HG03439 (cell line): ENCODE data around the gene STOML2.
A peak's percentile ranks its signal among the peaks of the same experiment; 100 is the strongest.

ENCODE experiments used
- ATAC-seq: cut with Tn5 transposase; IDR thresholded peaks from one replicate; pipeline ENCODE4 v1.9.1; 2021; ENCODE audit warnings: mild to moderate bottlenecking, moderate library complexity; ENCODE audit not compliant: unreplicated experiment

The STOML2 gene

DNA sequence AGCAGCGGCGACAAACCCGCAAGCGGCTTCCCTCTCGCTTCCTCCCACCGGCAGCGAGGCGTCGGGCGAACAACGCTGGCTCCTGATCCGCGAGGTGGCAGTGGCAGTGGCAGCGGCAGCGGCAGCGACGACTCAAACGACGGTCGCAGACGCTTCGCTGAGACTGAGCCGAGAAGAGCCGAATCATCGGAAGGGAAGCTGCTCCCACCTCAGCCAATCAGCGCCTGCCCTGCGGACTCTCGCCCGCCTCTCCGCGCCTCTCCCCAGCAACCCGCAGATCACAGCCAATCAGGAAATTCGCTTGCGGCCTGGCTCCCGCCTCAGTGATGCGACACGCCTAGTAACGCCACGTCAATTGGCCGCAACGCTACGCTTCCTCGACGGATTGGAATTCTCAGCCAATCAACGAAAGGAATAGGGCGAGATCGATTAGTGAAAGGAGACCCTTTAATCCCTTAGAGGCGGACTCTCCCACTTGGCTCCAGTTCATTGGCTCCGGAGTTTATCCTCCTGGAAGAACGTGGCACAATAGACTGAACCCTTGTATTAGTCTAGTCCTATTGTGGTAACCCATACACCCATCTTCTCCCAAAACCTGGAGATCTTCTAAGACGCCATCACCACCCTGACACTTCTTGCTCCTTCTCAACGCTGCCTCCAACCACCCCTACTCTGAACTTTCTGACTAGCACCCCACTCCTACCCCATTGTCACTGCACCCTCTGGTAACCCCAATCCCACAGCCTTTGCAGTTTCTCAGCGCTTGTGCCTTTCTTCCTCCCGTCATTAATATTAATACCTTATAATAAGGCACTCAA, 30.3 kb downstream of the STOML2 start, which contains the start of gene VCP:
Gene VCP (minus strand): TSS at position 165 of the 818 bp plus-strand sequence. CDS start 272 bp downstream, outside the sequence.
- peak; percentile 85 for ATAC-seq

DNA sequence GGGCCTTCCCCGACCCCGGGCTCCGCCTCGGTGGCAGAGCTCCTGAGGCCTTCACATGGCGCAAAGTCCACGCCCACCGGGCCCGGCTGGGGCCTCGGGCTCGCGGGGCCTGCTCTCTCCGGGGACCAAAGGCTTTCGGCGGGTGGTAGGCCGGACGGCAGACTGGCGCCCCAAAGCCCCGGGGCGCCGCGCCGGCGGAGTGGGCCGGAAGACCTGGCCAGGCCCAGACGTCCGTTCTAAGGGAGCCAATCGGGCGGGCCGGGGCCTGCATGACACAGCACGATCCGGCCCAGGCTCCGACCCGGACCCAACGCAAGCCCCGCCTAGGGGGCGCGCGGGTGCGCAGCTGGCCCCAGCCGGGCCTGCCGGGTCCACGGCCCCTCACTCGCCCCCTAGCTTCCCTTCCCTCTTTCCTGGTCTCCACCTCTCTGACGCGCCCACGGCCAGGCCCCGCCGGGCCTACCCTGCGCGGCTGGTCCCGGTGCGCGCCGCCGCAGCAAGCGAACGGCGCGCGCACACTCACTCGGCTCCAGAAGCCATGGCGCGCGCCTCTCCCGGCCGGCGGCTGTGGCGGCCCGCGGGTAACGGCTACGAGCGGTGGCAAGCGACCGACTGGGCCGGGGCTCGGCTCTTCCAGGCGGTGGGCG, 31.0 kb downstream of the STOML2 start:
- ATAC-seq = peak; percentile 51

DNA sequence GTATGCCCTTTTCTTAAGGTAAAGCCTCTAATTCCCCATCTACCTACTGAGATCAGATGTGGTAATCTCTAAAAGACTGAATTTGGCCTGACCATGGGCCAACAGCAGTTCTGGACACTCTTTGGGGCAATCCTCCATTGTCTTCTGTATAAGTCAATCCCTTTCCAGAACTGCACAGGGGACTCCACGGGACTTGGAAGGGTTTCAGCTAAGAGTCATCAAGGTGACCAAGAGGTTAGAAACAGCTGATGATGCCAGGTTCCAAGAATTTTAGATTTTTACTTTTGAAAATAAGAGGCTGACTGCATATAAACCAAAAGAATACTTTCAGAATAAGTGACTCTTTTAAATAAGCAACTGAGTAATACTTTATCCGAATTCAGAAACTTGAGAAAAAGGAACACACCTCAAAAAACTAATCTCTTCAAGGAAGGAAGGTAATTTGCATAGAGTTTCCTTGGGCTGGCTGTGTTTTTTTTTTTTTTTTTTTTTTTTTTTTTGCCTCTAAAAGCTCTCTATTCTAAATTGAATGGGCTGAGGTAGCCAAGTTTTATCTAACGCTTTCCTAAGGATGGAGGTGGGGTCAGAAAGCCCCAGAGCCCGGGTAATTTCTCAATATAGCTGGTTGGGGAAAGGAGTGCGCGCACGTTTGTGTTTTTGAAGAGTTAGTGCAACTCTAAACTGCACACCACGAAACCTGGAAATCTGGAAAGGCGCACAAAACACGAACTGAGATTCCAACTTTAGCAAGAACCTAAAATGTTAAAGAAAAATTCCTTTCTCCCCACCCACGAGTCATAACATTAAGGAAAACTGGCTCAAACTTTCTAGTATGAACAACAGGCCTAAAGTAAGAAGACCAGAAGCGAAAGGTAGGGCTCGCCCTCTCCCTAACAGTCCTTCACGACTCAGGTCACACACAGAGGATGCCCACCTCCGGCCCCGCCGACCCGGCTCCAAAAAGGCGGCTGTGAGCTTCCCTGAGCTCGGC, 31.8 kb downstream of the STOML2 start:
- ATAC-seq = no peak

DNA sequence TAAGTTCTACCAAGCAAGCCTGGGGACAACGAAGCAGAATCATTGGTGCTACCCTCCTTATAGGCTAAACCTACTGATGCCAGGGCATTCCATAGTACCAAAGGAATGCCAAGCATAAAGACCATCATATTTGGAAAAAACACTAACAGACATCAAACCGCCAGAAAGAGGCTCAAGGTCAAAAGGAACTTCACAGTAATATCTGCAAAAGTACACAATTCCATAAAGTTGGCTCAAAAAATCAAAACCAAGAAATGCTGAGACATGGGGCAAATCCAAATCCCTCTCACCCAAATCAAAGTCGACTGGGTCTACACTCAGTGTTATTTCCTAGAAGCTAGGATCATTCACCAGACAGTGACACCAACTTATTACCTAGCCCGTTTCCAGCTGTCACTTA, 33.9 kb downstream of the STOML2 start:
- no peak for ATAC-seq

DNA sequence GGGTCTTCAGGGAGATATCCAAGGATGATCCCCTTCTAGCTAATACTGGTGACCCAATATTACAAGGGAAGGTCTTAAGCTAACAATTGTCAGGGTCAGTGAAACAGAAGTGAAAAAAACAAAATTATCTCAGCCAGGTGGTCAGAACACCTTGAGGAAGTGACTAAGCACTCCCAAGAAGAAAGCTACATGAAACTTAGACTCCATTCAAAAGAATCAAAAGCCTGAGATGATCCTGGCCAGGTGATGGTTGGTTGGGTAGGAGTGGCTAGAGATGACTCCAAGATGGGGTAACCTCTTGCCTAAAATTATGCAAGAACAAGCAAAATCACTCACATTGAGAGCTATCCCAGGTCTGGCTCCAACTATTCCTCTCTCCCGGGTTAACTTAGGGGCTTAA, 35.9 kb downstream of the STOML2 start:
- ATAC-seq = no peak

DNA sequence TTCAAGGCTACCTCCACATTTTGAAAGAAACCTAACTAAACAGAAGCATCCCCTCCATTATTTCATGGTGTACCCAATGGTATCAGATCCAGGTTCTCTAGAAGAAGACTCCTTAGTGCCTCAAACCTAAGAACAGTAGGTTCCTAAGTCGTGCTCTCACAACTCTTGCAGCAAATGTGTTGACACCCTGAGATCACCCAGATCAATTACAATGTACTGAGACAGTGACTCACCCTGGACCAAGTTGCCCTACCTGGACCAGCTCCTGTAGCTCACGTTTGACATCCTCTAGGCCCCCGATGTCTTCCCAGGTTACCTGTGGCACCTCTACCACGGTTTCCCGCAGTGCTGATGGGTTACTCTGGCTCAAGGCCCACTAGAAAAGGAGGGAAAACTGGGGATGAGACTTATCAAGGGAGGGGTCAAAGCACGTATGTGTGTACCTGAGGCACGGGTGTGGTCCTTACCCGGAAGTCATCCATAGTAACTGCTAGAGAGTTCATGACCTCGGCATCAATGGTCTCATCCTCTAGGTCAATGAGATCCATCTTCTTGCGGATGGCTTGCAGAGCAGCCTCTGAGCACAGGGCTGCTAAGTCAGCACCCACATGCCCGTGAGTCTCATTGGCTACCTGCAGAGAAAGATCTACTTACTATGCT, 42.3 kb downstream of the STOML2 start:
- no peak for ATAC-seq

DNA sequence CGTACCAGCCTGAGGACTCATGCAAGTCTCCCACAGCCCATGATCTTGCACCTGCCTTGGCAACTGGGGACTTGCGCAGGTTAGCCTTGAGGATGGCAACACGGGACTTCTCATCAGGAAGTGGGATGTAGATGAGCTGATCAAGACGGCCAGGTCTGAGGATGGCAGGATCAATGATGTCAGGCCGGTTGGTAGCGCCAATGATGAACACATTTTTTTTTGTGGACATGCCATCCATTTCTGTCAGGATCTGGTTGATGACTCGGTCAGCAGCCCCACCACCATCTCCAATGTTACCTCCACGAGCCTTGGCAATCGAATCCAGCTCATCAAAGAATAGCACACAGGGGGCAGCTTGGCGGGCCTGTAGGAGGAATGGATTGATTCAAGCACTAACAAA, 43.5 kb downstream of the STOML2 start:
- ATAC-seq = no peak

DNA sequence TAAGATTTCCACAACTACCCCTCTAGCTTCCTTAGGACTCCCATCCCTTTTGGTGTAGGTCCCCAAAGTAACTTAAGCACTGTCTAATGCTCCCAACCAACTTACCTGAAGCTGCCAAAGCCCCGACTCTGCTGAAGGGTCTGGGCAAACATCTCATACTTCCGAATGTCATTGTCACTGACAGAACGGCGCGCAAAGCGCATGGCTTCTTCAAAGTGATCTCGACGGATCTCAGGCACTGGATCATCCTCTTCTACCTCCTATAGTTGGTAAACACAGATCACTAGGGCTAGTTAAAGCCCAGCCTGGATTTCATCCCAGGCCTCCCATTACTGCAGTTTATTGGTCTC, 45.7 kb downstream of the STOML2 start:
- no peak for ATAC-seq

DNA sequence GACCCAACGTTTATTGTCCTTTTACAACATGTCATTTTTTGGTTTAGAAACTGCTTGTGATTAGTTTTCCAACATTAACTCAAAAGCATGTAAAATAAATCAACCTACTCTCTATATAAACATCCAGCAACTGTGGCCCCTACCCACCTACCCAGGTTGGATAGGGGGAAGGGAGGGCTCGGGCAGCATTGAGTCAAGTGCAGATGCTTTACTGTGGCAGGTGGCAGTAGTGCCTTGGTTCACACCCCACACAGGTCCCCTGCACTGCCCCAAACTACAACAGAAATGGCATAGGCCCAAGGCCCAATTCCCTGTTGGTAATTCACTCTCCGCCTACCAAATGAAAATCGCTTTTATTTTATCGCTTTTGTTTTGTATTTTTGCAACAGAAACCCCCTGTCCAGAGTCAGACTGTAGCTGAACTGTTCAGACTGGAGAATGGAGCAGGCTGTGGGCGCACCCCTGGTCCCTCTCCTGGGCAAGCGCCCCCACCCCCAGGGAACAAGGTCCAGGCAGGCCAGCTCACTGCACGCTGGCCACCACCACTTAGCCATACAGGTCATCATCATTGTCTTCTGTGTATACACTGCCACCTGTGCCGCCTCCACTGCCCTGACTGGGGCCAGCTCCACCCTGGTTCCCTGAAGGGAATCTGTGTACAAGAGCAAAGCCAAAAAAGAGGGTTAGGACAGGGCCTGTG, 46.2 kb downstream of the STOML2 start:
- no peak for ATAC-seq

DNA sequence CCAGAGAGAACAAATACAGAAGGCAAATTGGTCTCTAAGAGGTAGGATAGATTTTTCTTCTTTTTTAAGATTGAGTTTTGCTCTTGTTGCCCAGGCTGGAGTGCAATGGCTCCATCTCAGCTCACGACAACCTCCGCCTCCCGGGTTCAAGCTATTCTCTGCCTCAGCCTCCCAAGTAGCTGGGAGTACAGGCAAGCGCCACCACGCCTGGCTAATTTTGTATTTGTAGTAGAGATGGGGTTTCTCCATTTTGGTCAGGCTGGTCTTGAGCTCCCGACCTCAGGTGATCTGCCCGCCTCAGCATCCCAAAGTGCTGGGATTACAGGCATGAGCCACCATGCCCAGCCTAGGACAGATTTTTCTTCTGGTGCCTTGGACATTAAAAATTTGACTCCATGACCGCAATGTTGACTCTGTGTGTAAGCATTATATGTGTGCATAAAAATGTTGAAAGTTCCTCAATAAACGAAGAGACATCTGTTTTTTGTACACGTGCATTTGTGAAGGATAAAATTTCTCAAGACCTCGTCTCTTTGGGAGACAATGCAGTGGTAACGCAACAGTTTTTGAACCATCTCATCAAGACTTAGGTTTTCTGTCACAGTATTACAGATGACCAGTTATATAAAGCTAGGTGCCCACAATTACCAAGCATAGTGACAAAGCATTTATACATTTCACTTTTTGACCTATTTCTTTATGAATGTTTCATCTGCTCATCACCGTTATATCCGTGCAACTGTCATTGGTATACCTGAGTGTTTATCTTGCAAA, 47.9 kb downstream of the STOML2 start:
- no peak for ATAC-seq

DNA sequence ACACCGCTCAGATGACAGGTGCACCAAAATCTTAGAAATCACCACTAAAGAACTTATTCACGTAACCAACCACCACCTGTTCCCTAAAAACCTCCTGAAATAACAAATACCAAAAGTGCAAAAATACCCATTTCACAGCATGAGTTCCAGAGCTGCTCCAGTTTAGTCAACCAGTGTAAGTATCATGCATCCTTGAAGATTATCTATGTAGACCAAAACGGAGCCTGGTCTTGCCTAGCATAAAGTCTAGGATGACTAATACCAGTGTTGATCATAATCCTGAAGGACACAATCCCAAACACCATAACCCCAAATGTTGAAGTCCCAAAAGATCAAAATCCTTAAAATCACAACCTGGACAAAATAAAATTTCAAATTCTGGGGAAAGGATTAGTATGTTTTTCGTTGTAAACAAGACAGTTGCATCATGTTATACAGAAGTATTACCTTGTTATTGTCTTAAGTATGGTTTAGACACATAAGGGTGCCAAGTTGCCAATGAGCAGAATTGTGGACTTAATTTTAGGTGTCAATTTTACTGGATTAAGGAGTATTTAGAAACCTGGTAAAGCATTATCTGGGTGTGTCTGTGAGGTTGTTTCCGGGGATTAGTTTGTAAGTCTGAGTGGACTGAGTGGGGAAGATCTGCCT, 48.6 kb downstream of the STOML2 start:
- ATAC-seq = no peak

DNA sequence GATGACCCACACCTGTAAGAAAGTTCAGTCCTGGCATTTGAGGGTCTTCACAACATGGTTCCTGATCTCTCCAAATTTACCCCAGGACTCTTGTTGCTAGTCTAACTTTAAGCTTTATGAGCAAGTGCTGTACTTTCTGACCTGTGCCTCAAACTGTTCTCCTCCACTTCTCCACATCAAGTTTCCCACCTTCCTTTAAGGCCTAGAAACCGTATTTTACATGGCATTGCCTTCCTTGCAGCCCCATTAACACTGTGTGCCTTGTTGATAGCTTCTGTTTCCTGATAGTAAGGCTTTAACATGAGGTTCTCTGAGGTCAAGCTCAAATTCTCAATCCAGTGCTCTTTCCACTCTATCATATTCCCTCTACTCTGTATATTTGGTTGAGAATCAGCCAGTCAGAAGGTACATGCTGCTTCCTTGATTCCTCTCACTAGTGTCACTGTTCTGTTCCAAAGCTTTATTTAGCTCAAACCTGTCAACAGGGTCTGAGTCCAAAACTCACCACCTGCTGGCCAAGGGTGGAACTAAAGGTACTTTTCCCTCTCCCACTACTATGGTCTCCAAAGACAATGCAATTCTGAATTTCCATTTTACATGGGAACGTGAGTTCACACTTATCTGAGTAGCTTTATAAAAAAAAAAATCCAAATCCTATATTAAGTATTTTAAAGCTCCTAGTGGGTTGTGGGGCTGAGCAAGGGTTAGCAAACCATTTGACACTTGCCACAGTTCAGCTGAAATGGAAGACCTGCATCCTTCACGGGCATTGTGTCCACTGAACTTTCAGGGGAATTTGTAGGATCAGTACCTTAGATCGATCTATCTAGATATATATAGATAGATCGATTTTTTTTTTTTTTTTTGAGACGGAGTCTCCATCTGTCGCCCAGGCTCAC, 51.6 kb downstream of the STOML2 start:
- no peak for ATAC-seq
